ENCODE results near the gene TRIM33.

- no peak for TF ChIP-seq CTCF (optimal IDR thresholded peaks at IDR 0.05 in 1 of 3, IDR thresholded peaks at IDR 0.05 in 1 of 3, conservative IDR thresholded peaks at IDR 0.05 in 1 of 3; ENCODE audit: extremely low read depth in 1 of 3, insufficient read depth in 2 of 3, low read length in 3 of 3)
- no peak for TF ChIP-seq EZH2 (IDR thresholded peaks at IDR 0.05; ENCODE audit: low read length)
These were observed 69.7 kb downstream of the TRIM33 start for GRCh38 chr1:114441332-114441731.
